ENCODE data around the gene LCN1. TPM values are rescaled to one million over a fixed set of nuclear protein-coding genes. Genes with fewer than 3 reads are reported as not detected.
A peak's percentile ranks its signal among the peaks of the same experiment; 100 is the strongest.

The LCN1 gene
- total RNA-seq, 2 donors from 2014 or later = not detected

DNA sequence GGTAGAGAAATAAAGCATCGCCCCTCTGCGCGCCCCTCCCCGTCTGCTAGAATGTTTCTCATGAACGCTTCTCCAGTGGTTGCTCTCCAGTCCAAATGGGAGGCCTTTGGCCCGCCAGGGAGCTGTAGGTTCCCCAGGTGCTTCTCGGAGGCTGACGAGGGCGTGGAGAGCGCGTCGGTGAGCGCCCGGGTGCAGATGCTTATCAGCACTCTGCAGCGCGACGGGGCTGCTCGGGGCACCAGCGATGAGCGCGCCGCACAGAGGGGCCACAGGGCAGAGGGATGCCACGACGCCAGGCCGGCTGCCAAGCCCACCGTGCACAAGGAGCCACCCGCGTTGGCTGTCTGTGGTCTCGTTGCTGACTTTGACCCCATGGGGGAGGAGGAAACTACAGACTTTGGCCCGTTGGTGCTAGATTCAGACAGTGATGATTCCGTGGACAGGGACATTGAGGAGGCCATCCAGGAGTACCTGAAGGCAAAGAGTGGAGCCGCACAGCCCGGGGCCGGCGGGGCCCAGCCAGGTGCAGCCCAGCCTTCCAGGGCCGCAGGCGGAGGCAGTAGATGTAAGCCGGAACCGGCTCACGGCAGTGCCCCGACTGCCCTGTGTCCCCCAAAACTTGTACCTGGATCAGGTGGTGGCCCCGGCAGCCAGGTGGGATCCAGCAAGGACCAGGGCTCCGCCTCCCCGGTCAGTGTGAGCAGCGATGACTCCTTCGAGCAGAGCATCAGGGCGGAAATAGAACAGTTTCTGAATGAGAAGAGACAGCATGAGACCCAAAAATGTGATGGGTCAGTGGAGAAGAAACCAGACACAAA is 36.6 kb upstream of the LCN1 start:
- no peak overlapping the region for H3K27ac Mint-ChIP-seq
- ATAC-seq = no peak
- DNase-seq (ENCODE audit: low spot score) = peak; percentile 50
- H3K4me3 Mint-ChIP-seq = no peak overlapping the region
- H3K27me3 Mint-ChIP-seq = no peaks in the 10 kb centered on the region
- H3K36me3 Mint-ChIP-seq = no peaks in the 10 kb centered on the region
- H3K4me1 Mint-ChIP-seq (ENCODE audit: low read depth in 2 of 2) = no peaks in the 10 kb centered on the region
- H3K9me3 Mint-ChIP-seq = no peaks in the 10 kb centered on the region

DNA sequence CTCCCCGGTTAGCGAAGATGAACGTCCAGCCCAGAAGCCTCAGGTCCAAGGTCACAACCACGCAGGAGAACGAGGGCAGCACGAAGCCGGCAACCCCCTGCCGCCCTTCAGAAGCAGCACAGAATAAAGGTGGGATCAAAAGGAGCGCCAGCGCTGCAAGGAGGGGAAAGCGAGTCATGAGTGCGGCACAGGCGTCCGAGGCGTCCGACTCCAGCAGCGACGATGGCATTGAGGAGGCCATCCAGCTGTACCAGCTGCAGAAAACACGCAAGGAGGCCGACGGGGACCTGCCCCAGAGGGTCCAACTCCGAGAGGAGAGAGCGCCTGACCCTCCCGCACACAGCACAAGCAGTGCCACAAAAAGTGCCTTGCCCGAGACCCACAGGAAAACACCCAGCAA is 35.9 kb upstream of the LCN1 start:
- H3K4me3 Mint-ChIP-seq = no peak overlapping the region
- no peaks in the 10 kb centered on the region for H3K9me3 Mint-ChIP-seq
- H3K4me1 Mint-ChIP-seq (ENCODE audit: low read depth in 2 of 2) = no peaks in the 10 kb centered on the region
- no peak for ATAC-seq
- no peak for DNase-seq (ENCODE audit: low spot score)
- no peaks in the 10 kb centered on the region for H3K36me3 Mint-ChIP-seq
- H3K27me3 Mint-ChIP-seq = no peaks in the 10 kb centered on the region
- H3K27ac Mint-ChIP-seq = no peak overlapping the region

DNA sequence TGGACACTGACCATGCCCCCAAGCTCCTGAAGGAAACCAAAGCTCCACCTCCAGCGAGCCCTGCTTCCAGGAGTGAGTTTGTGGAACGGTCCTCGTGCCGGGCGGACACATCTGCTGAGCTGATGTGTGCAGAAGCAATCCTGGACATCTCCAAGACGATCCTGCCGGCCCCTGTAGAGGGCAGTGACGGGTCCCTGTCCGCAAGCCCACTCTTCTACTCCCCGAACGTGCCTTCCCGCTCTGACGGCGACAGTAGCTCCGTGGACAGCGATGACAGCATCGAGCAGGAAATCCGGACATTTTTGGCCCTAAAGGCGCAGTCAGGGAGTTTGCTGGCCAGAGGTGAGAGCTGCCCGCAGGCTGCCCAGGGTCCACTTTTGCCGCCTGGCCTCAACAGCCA is 35.4 kb upstream of the LCN1 start:
- H3K4me1 Mint-ChIP-seq (ENCODE audit: low read depth in 2 of 2) = no peaks in the 10 kb centered on the region
- no peak for DNase-seq (ENCODE audit: low spot score)
- no peaks in the 10 kb centered on the region for H3K36me3 Mint-ChIP-seq
- no peaks in the 10 kb centered on the region for H3K27me3 Mint-ChIP-seq
- H3K27ac Mint-ChIP-seq = no peak overlapping the region
- no peak for ATAC-seq
- no peaks in the 10 kb centered on the region for H3K9me3 Mint-ChIP-seq
- no peak overlapping the region for H3K4me3 Mint-ChIP-seq

DNA sequence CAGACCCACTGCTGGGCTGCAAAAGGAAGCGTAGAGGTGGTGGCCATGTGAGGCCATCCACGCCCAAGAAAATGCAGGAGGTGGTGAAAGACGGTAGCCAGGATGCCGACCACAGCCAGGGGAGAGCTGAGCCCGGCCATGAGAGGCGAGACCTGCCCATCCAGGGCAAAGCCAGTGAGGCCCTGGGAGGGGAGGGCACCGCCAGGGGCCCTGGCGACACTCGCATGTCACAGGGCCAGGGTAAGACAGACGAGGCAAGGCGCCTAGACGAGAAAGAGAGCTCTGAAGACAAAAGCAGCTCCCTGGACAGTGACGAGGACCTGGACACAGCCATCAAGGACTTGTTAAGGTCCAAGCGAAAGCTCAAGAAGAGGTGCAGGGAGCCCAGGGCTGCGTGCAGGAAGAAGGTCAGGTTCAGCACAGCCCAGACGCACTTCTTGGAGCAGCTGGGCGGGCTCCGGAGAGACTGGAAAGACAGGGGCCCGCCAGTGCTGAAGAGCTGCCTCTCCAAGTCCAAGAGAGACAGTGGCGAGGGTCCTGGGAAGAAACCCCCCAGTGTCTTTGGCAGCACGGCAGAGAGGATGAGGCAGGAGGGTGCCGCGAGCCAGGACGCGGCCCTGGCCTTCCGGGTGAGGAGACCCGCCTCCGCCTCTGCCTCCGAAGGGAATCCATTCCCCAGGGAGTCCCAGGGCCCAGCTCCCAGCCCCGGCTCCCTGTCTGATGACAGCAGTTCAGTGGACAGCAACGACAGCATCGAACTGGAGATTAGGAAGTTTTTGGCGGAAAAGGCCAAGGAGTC is 34.8 kb upstream of the LCN1 start:
- Mint-ChIP-seq H3K9me3 (no peaks in the 10 kb centered on the region), H3K27me3 (no peaks in the 10 kb centered on the region), H3K4me1 (ENCODE audit: low read depth in 2 of 2) (no peaks in the 10 kb centered on the region), H3K27ac (no peak overlapping the region), H3K36me3 (no peaks in the 10 kb centered on the region), H3K4me3 (no peak overlapping the region)
- DNase-seq (ENCODE audit: low spot score) = no peak
- no peak for ATAC-seq

DNA sequence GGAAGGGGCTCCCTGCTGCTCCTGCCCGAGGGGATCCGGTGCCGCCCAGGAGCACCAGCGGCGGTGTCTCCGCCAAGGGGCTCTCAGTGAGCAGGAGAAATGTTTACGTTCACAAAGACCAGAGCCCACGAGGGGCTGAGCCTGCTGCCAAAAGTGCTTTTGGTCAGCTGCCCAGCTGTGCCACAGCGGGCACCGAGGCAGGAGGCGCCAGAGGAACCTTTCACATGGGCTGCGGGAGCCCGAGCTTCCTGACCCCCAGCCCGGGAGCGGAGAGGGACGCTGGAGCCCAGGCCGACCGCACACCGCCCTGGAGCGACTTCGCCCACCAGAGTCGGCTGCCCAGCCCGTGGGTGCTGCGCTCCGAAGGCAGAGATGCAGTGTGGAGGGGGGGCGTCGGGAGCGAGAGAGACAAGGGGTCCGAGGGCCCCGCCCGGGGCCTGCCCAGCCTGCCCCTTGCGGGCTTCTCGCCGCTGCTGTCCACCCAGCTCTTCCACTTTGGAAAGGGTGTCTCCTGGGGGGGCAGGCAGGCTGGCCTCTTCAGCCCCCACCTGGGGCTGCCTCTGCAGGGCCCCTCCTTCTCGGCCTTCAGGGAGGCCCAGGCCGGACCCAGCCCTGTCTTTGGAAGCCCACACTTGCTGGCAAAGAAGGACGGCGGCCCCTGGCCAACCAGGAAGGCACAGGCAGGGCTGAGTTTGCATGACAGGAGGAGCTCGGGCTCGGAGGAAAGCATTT is 33.8 kb upstream of the LCN1 start:
- Mint-ChIP-seq H3K36me3 (no peaks in the 10 kb centered on the region), H3K27ac (no peak overlapping the region), H3K4me3 (no peak overlapping the region), H3K4me1 (ENCODE audit: low read depth in 2 of 2) (no peaks in the 10 kb centered on the region), H3K27me3 (no peaks in the 10 kb centered on the region), H3K9me3 (no peaks in the 10 kb centered on the region)
- DNase-seq (ENCODE audit: low spot score) (no peak), ATAC-seq (no peak)

- Mint-ChIP-seq H3K9me3 (no peaks in the 10 kb centered on the region), H3K4me3 (no peak overlapping the region), H3K27ac (no peak overlapping the region), H3K27me3 (no peaks in the 10 kb centered on the region), H3K36me3 (no peaks in the 10 kb centered on the region), H3K4me1 (ENCODE audit: low read depth in 2 of 2) (no peaks in the 10 kb centered on the region)
- ATAC-seq (no peak), DNase-seq (ENCODE audit: low spot score) (no peak)
Measured at GRCh38 chr9:135488013-135488330, 33.3 kb upstream of the LCN1 start.

GRCh38 chr9:135488527-135488926 is 32.7 kb upstream of the LCN1 start:
- Mint-ChIP-seq H3K27me3 (no peaks in the 10 kb centered on the region), H3K4me3 (no peak overlapping the region), H3K9me3 (no peaks in the 10 kb centered on the region), H3K4me1 (ENCODE audit: low read depth in 2 of 2) (no peaks in the 10 kb centered on the region), H3K27ac (no peak overlapping the region), H3K36me3 (no peaks in the 10 kb centered on the region)
- ATAC-seq (no peak), DNase-seq (ENCODE audit: low spot score) (no peak)

GRCh38 chr9:135489188-135489906 is 31.9 kb upstream of the LCN1 start:
- ATAC-seq = no peak
- H3K9me3 Mint-ChIP-seq = no peaks in the 10 kb centered on the region

GRCh38 chr9:135490166-135490870 is 30.9 kb upstream of the LCN1 start:
- Mint-ChIP-seq H3K4me3 (no peak overlapping the region), H3K4me1 (ENCODE audit: low read depth in 2 of 2) (no peaks in the 10 kb centered on the region), H3K9me3 (no peaks in the 10 kb centered on the region), H3K27me3 (no peaks in the 10 kb centered on the region), H3K27ac (no peak overlapping the region), H3K36me3 (no peaks in the 10 kb centered on the region)
- ATAC-seq (peak in 1 of 2 donors; percentile 46), DNase-seq (ENCODE audit: low spot score) (no peak)

More at GRCh38 chr9:135489188-135489906, 31.9 kb upstream of the LCN1 start:
- H3K27me3 Mint-ChIP-seq = no peaks in the 10 kb centered on the region
- no peaks in the 10 kb centered on the region for H3K36me3 Mint-ChIP-seq
- DNase-seq (ENCODE audit: low spot score) = no peak
- H3K4me1 Mint-ChIP-seq (ENCODE audit: low read depth in 2 of 2) = no peaks in the 10 kb centered on the region
- no peak overlapping the region for H3K4me3 Mint-ChIP-seq
- no peak overlapping the region for H3K27ac Mint-ChIP-seq

DNA sequence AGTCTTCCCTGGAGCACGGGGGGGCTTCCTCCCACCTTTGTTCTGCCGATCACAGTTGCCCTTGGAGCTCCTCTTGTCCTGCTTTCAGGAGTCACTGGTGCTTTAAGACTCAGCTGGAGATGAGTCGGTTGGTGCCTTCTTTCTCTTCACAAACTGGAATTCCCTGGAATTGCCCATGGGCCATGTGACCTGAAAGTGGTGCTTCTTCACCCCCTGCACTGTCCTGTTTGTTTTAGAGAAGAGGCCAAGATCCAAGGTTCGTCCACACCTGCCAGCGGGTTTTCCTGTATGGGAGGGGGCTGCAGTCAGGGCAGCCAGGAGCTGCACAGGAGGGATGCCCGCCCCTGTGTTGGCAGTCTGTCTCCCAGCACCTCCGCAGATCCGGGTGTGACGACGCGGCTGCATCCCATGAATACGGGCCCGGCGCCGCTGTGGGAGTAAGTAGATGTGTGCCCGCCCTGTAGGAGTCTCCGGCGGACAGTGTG is 30.2 kb upstream of the LCN1 start:
- Mint-ChIP-seq H3K27ac (no peak overlapping the region), H3K4me1 (ENCODE audit: low read depth in 2 of 2) (no peaks in the 10 kb centered on the region), H3K4me3 (no peak overlapping the region), H3K27me3 (no peaks in the 10 kb centered on the region), H3K36me3 (no peaks in the 10 kb centered on the region), H3K9me3 (no peaks in the 10 kb centered on the region)
- ATAC-seq = no peak
- DNase-seq (ENCODE audit: low spot score) = no peak

GRCh38 chr9:135491764-135492163 is 29.5 kb upstream of the LCN1 start:
- DNase-seq (ENCODE audit: low spot score) (no peak), ATAC-seq (no peak)
- Mint-ChIP-seq H3K4me3 (no peak overlapping the region), H3K27me3 (no peaks in the 10 kb centered on the region), H3K36me3 (no peaks in the 10 kb centered on the region), H3K9me3 (no peaks in the 10 kb centered on the region), H3K27ac (no peak overlapping the region), H3K4me1 (ENCODE audit: low read depth in 2 of 2) (no peaks in the 10 kb centered on the region)

GRCh38 chr9:135492886-135493669 is 28.2 kb upstream of the LCN1 start:
- H3K9me3 Mint-ChIP-seq = no peaks in the 10 kb centered on the region
- H3K4me3 Mint-ChIP-seq = no peak overlapping the region
- no peak overlapping the region for H3K27ac Mint-ChIP-seq
- no peak for DNase-seq (ENCODE audit: low spot score)
- ATAC-seq = no peak
- H3K36me3 Mint-ChIP-seq = no peaks in the 10 kb centered on the region
- H3K4me1 Mint-ChIP-seq (ENCODE audit: low read depth in 2 of 2) = no peaks in the 10 kb centered on the region
- no peaks in the 10 kb centered on the region for H3K27me3 Mint-ChIP-seq
